Epithelial cell of proximal tubule (primary cell): ENCODE data around the gene ULBP3. TPM values are rescaled to one million over a fixed set of nuclear protein-coding genes. Genes with fewer than 3 reads are reported as not detected.

Source experiments
- DNase-seq: peaks from one replicate; pipeline ENCODE4 v3.0.0-alpha.2; 2011; ENCODE audit warnings: low read depth
- H3K4me3 ChIP-seq: 2 replicates; pipeline ENCODE4 v1.5.1; 2011; ENCODE audit warnings: low read depth, mild to moderate bottlenecking, low read length
- CTCF ChIP-seq: conservative IDR thresholded peaks from 2 replicates; pipeline ENCODE4 v1.5.1; 2012; ENCODE audit warnings: low read depth, mild to moderate bottlenecking, low read length
- total RNA-seq: library from RNA; depleted of rRNA; stranded (reverse); fragments of >200 nt; gene quantifications from 2 replicates; pipeline ENCODE4 v1.2.3, GENCODE V29; 2015

ULBP3 gene
- total RNA-seq, 1 donor from 2014 or later = 8.2 TPM

- DNase-seq = no peak
- H3K4me3 ChIP-seq = no peak overlapping the region
- TF ChIP-seq CTCF = no peak
Measured at GRCh38 chr6:150036081-150036480, 32.8 kb downstream of the ULBP3 start.

GRCh38 chr6:150033207-150033771 is 35.6 kb downstream of the ULBP3 start:
- DNase-seq = no peak
- no peak overlapping the region for H3K4me3 ChIP-seq
- TF ChIP-seq CTCF = no peak

GRCh38 chr6:150032598-150032997 is 36.3 kb downstream of the ULBP3 start:
- no peak overlapping the region for H3K4me3 ChIP-seq
- DNase-seq = no peak
- TF ChIP-seq CTCF = no peak

GRCh38 chr6:150030611-150031010 is 38.3 kb downstream of the ULBP3 start:
- DNase-seq = no peak
- H3K4me3 ChIP-seq = no peak overlapping the region
- TF ChIP-seq CTCF = no peak

GRCh38 chr6:150029749-150030148 is 39.2 kb downstream of the ULBP3 start:
- TF ChIP-seq CTCF = no peak
- no peak overlapping the region for H3K4me3 ChIP-seq

GRCh38 chr6:150029276-150029675 is 39.6 kb downstream of the ULBP3 start:
- H3K4me3 ChIP-seq = no peak overlapping the region
- no peak for TF ChIP-seq CTCF
- no peak for DNase-seq

More at GRCh38 chr6:150029749-150030148, 39.2 kb downstream of the ULBP3 start:
- DNase-seq = no peak

- DNase-seq = no peak
- no peak overlapping the region for H3K4me3 ChIP-seq
- no peak for TF ChIP-seq CTCF
Measured at GRCh38 chr6:150028799-150029198, 40.1 kb downstream of the ULBP3 start.
